Liver (tissue), 9 donors: ENCODE results near the gene MAT2B. TPM values are rescaled to one million over a fixed set of nuclear protein-coding genes. Genes with fewer than 3 reads are reported as not detected.

Experiments
- DNase-seq: peaks from one replicate; pipeline ENCODE4 v3.0.0-alpha.2; 2017; ENCODE audit warnings: low spot score
- H3K27ac ChIP-seq, 2 donors: one replicate each; pipeline ENCODE4 v1.7.0; 2013; ENCODE audit warnings: inconsistent platforms in 2 of 2, low read length in 2 of 2, control low read depth in 1 of 2, low read depth in 1 of 2, mild to moderate bottlenecking in 1 of 2
- H3K27me3 ChIP-seq, 4 donors: one replicate each; pipeline versions ENCODE4 v1.6.1 to v1.7.0; 2013; ENCODE audit warnings: low read length in 3 of 4, inconsistent platforms in 1 of 4, mild to moderate bottlenecking in 1 of 4, moderate library complexity in 1 of 4; ENCODE audit not compliant: control insufficient read depth in 4 of 4, insufficient read depth in 4 of 4
- H3K36me3 ChIP-seq, 4 donors: one replicate each; pipeline versions ENCODE4 v1.6.1 to v1.7.0; 2013; ENCODE audit warnings: low read length in 3 of 4, mild to moderate bottlenecking in 3 of 4, low read depth in 1 of 4, moderate library complexity in 1 of 4; ENCODE audit not compliant: control insufficient read depth in 4 of 4, insufficient read depth in 3 of 4
- H3K4me1 ChIP-seq, 4 donors: one replicate each; pipeline versions ENCODE4 v1.6.1 to v1.7.0; 2013; ENCODE audit warnings: low read length in 3 of 4, mild to moderate bottlenecking in 3 of 4, moderate library complexity in 1 of 4; ENCODE audit not compliant: control insufficient read depth in 4 of 4, insufficient read depth in 4 of 4
- H3K4me3 ChIP-seq, 3 donors: one replicate each; pipeline versions ENCODE4 v1.6.1 to v1.7.0; 2013; ENCODE audit warnings: low read length in 3 of 3, control low read depth in 1 of 3, low read depth in 1 of 3, mild to moderate bottlenecking in 1 of 3
- H3K9ac ChIP-seq, 2 donors: one replicate each; pipeline ENCODE4 v1.7.0; 2013; ENCODE audit warnings: low read length in 2 of 2, mild to moderate bottlenecking in 2 of 2, moderate library complexity in 2 of 2, control low read depth in 1 of 2, low read depth in 1 of 2
- H3K9me3 ChIP-seq, 4 donors: one replicate each; pipeline versions ENCODE4 v1.6.1 to v1.7.0; 2013; ENCODE audit warnings: low read length in 3 of 4; ENCODE audit not compliant: control insufficient read depth in 4 of 4
- EGR1 ChIP-seq, 2 donors: IDR thresholded peaks; 2 replicates each; pipeline ENCODE4 v1.6.1; 2016 to 2018; ENCODE audit warnings: antibody characterized with exemption in 2 of 2, low read depth in 2 of 2
- FOXA2 ChIP-seq: IDR thresholded peaks from 2 replicates; pipeline ENCODE4 v1.6.1; 2016; ENCODE audit warnings: antibody characterized with exemption
- GABPA ChIP-seq, 2 donors: IDR thresholded peaks in 1 of 2; conservative IDR thresholded peaks in 1 of 2; 2 replicates each; pipeline ENCODE4 v1.6.1; 2016; ENCODE audit warnings: antibody characterized with exemption in 2 of 2, mild to moderate bottlenecking in 1 of 2, moderate library complexity in 1 of 2
- HNF4G ChIP-seq: IDR thresholded peaks from 2 replicates; pipeline ENCODE4 v1.6.1; 2016; ENCODE audit warnings: antibody characterized with exemption
- JUND ChIP-seq, 2 donors: IDR thresholded peaks; 2 replicates each; pipeline ENCODE4 v1.6.1; 2016; ENCODE audit warnings: antibody characterized with exemption in 2 of 2
- NR2F2 ChIP-seq: IDR thresholded peaks from 2 replicates; pipeline ENCODE4 v1.6.1; 2016; ENCODE audit warnings: antibody characterized with exemption
- RAD21 ChIP-seq, 2 donors: IDR thresholded peaks; 2 replicates each; pipeline ENCODE4 v1.6.1; 2016; ENCODE audit warnings: antibody characterized with exemption in 2 of 2, mild to moderate bottlenecking in 2 of 2
- RXRA ChIP-seq, 2 donors: IDR thresholded peaks; 2 replicates each; pipeline ENCODE4 v1.6.1; 2017 to 2018; ENCODE audit warnings: antibody characterized with exemption in 2 of 2, mild to moderate bottlenecking in 1 of 2
- SP1 ChIP-seq: IDR thresholded peaks from 2 replicates; pipeline ENCODE4 v1.6.1; 2018; ENCODE audit warnings: antibody characterized with exemption, mild to moderate bottlenecking
- TAF1 ChIP-seq: conservative IDR thresholded peaks from 2 replicates; pipeline ENCODE4 v1.6.1; 2016; ENCODE audit warnings: antibody characterized with exemption, mild to moderate bottlenecking
- YY1 ChIP-seq: IDR thresholded peaks from 2 replicates; pipeline ENCODE4 v1.6.1; 2016; ENCODE audit warnings: antibody characterized with exemption, mild to moderate bottlenecking
- WGBS: extraction: QIAGEN DNeasy Blood & Tissue Kit; methylation state at CpG from one replicate; pipeline ENCODE4 v1.1.7; 2013; 5-methylcytosine and 5-hydroxymethylcytosine counted together
- polyA plus RNA-seq, 2 donors: library from polyadenylated mRNA; stranded (reverse) in 1 of 2; unstranded in 1 of 2; fragments of 200-250 nt in 1 of 2; fragments of >200 nt in 1 of 2; fragmentation: Nextera tagmentation in 1 of 2; extraction: Ambion mirVana in 1 of 2; gene quantifications; one replicate each; pipeline versions ENCODE4 v1.2.1 to v1.2.3, GENCODE V29; 2013 to 2015
- total RNA-seq, 2 donors: library from RNA; depleted of rRNA; stranded (reverse); fragments of >200 nt; gene quantifications; one replicate each; pipeline ENCODE4 v1.2.3, GENCODE V29; 2014
- TF ChIP-seq, protein P1 (sequence below): IDR thresholded peaks from 2 replicates; pipeline ENCODE4 v1.6.1; 2016; ENCODE audit warnings: antibody characterized with exemption
- TF ChIP-seq, protein P2 (sequence below): IDR thresholded peaks from 2 replicates; pipeline ENCODE4 v1.6.1; 2016; ENCODE audit warnings: antibody characterized with exemption, mild to moderate bottlenecking
- TF ChIP-seq, protein P3 (sequence below): IDR thresholded peaks from 2 replicates; pipeline ENCODE4 v1.6.1; 2016; ENCODE audit warnings: antibody characterized with exemption
- TF ChIP-seq, protein P4 (sequence below): fragments of 150-350 bp; IDR thresholded peaks from 2 replicates; pipeline ENCODE4 v1.5.1; 2017; ENCODE audit warnings: improper control_type of control experiment, low read depth, low read length; ENCODE audit not compliant: missing input control
- TF ChIP-seq, protein P5 (sequence below): IDR thresholded peaks from 2 replicates; pipeline ENCODE4 v1.6.1; 2016; ENCODE audit warnings: antibody characterized with exemption
- donor health status: healthy.
- donor health status: healthy.
- donor health status: healthy.
- donor health status: healthy.
- donor health status: healthy.

Gene MAT2B
- total and polyA plus RNA-seq, 4 donors = 21.3 to 41.3 (median 25.0) TPM

DNA sequence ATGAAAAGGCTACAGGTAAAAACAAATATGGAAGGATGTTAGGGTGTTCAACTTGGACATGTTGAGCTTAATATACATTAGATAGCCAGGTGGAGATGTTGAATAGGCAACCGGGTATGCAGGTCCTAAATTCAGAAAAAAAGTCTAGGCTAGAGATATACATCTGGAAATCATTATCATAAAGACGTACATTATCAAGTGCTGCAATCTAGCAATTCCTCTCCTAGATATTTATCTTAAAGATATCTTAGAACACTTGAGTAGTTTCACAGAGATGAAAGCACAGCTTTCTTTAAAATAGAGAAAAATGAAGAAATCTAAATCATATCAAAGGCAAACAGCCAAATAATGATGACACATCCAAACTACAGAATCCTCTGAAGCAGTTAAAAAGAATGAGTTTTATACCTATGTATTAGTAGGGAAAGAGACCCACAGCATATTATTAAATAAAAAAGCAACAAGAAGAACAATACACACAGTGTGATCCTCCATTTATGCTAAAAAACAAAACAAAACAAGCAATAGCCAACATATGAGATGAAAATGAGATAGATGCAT lies 49.3 kb upstream of the MAT2B start:
- H3K9me3 ChIP-seq = no peaks in the 10 kb centered on the region
- H3K27me3 ChIP-seq = no peaks in the 10 kb centered on the region
- H3K4me1 ChIP-seq = peaks cover 9 to 21% (median 17%) of the 10 kb centered on the region in 4 donors
- H3K27ac ChIP-seq = no peak overlapping the region
- H3K4me3 ChIP-seq = no peak overlapping the region
- peaks cover 0 to 14% (median 5%) of the 10 kb centered on the region in 4 donors for H3K36me3 ChIP-seq
- no peak overlapping the region for H3K9ac ChIP-seq
- DNase-seq = no peak
- TF ChIP-seq, protein P1, sequence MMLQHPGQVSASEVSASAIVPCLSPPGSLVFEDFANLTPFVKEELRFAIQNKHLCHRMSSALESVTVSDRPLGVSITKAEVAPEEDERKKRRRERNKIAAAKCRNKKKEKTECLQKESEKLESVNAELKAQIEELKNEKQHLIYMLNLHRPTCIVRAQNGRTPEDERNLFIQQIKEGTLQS = no peak
- TF ChIP-seq FOXA2 = no peak
- TF ChIP-seq YY1 = no peak
- TF ChIP-seq, protein P2, sequence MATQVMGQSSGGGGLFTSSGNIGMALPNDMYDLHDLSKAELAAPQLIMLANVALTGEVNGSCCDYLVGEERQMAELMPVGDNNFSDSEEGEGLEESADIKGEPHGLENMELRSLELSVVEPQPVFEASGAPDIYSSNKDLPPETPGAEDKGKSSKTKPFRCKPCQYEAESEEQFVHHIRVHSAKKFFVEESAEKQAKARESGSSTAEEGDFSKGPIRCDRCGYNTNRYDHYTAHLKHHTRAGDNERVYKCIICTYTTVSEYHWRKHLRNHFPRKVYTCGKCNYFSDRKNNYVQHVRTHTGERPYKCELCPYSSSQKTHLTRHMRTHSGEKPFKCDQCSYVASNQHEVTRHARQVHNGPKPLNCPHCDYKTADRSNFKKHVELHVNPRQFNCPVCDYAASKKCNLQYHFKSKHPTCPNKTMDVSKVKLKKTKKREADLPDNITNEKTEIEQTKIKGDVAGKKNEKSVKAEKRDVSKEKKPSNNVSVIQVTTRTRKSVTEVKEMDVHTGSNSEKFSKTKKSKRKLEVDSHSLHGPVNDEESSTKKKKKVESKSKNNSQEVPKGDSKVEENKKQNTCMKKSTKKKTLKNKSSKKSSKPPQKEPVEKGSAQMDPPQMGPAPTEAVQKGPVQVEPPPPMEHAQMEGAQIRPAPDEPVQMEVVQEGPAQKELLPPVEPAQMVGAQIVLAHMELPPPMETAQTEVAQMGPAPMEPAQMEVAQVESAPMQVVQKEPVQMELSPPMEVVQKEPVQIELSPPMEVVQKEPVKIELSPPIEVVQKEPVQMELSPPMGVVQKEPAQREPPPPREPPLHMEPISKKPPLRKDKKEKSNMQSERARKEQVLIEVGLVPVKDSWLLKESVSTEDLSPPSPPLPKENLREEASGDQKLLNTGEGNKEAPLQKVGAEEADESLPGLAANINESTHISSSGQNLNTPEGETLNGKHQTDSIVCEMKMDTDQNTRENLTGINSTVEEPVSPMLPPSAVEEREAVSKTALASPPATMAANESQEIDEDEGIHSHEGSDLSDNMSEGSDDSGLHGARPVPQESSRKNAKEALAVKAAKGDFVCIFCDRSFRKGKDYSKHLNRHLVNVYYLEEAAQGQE = no peak
- TF ChIP-seq, protein P3, sequence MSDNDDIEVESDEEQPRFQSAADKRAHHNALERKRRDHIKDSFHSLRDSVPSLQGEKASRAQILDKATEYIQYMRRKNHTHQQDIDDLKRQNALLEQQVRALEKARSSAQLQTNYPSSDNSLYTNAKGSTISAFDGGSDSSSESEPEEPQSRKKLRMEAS = no peak
- TF ChIP-seq NR2F2 = no peak
- TF ChIP-seq SP1 = no peak
- no peak for TF ChIP-seq GABPA (IDR thresholded peaks at IDR 0.05 in 1 of 2, conservative IDR thresholded peaks at IDR 0.05 in 1 of 2)
- TF ChIP-seq HNF4G = no peak
- TF ChIP-seq RAD21 (IDR thresholded peaks at IDR 0.05) = no peak
- TF ChIP-seq, protein P4, sequence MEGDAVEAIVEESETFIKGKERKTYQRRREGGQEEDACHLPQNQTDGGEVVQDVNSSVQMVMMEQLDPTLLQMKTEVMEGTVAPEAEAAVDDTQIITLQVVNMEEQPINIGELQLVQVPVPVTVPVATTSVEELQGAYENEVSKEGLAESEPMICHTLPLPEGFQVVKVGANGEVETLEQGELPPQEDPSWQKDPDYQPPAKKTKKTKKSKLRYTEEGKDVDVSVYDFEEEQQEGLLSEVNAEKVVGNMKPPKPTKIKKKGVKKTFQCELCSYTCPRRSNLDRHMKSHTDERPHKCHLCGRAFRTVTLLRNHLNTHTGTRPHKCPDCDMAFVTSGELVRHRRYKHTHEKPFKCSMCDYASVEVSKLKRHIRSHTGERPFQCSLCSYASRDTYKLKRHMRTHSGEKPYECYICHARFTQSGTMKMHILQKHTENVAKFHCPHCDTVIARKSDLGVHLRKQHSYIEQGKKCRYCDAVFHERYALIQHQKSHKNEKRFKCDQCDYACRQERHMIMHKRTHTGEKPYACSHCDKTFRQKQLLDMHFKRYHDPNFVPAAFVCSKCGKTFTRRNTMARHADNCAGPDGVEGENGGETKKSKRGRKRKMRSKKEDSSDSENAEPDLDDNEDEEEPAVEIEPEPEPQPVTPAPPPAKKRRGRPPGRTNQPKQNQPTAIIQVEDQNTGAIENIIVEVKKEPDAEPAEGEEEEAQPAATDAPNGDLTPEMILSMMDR = no peak
- no peak for TF ChIP-seq JUND (IDR thresholded peaks at IDR 0.05)
- TF ChIP-seq TAF1 = no peak
- TF ChIP-seq, protein P5, sequence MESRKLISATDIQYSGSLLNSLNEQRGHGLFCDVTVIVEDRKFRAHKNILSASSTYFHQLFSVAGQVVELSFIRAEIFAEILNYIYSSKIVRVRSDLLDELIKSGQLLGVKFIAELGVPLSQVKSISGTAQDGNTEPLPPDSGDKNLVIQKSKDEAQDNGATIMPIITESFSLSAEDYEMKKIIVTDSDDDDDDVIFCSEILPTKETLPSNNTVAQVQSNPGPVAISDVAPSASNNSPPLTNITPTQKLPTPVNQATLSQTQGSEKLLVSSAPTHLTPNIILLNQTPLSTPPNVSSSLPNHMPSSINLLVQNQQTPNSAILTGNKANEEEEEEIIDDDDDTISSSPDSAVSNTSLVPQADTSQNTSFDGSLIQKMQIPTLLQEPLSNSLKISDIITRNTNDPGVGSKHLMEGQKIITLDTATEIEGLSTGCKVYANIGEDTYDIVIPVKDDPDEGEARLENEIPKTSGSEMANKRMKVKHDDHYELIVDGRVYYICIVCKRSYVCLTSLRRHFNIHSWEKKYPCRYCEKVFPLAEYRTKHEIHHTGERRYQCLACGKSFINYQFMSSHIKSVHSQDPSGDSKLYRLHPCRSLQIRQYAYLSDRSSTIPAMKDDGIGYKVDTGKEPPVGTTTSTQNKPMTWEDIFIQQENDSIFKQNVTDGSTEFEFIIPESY = no peak
- 94% methylated on average over 2 of the region's 2 CpGs for WGBS

DNA sequence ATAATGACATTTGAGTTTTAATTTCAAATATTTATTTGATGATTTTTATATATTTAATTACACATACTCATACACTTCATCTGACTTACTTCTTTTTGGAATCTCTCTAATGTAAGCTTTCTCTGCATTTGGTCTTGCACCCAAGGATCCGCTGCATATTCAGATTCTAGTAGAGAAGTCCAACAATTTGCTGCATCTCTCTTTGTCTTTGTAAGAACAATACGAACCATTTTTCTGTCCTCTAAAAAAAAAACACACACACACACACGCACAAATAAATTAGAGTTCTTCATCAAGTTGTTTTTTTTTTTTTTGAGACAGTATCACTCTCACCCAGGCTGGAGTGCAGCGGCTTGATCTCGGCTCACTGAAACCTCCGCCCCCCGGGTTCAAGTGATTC lies 48.6 kb upstream of the MAT2B start:
- no peak for TF ChIP-seq RXRA (IDR thresholded peaks at IDR 0.05)
- no peak for TF ChIP-seq JUND (IDR thresholded peaks at IDR 0.05)
- TF ChIP-seq, protein P4 = no peak
- TF ChIP-seq HNF4G = no peak
- TF ChIP-seq EGR1 (IDR thresholded peaks at IDR 0.05; ENCODE audit: low read depth in 2 of 2) = no peak
- TF ChIP-seq NR2F2 = no peak
- Histone ChIP-seq H3K4me3 (no peak overlapping the region), H3K4me1 (peaks cover 9 to 26% (median 22%) of the 10 kb centered on the region in 4 donors), H3K9me3 (no peaks in the 10 kb centered on the region), H3K27me3 (no peaks in the 10 kb centered on the region), H3K9ac (no peak overlapping the region), H3K27ac (no peak overlapping the region), H3K36me3 (peaks cover 0 to 14% (median 3%) of the 10 kb centered on the region in 4 donors)
- DNase-seq = no peak
- WGBS = 95% methylated on average over 7 of the region's 7 CpGs
